GM23338 (cell line): Measurements from ENCODE around the gene KCNQ5. TPM values are rescaled to one million over a fixed set of nuclear protein-coding genes. Genes with fewer than 3 reads are reported as not detected.

Experiments
- ATAC-seq: fragments of 200-7000 bp; cut with Tn5 transposase; 3 replicates; pipeline ENCODE4 v1.9.1; 2020
- DNase-seq: peaks from one replicate; pipeline ENCODE4 v3.0.0-alpha.2; 2015; ENCODE audit warnings: low spot score
- H2AFZ ChIP-seq: fragments of 200-600 bp; sonication (generic); 2 replicates; pipeline ENCODE4 v1.8.0; 2016; ENCODE audit warnings: antibody characterized with exemption, mild to moderate bottlenecking, moderate library complexity
- H3F3A ChIP-seq: fragments of 200-600 bp; sonication (generic); replicated peaks from 2 replicates; pipeline ENCODE4 v1.8.0; 2017; ENCODE audit warnings: antibody characterized with exemption, mixed run types, low read depth
- H3K27ac ChIP-seq: fragments of 200-600 bp; sonication (generic); 2 replicates; pipeline ENCODE4 v1.6.1; 2016; ENCODE audit warnings: low read depth
- H3K27me3 ChIP-seq: fragments of 200-600 bp; sonication (generic); 2 replicates; pipeline ENCODE4 v1.8.0; 2016; ENCODE audit warnings: mild to moderate bottlenecking, mixed run types, moderate library complexity; ENCODE audit not compliant: insufficient read depth
- H3K36me3 ChIP-seq: fragments of 200-600 bp; sonication (generic); 2 replicates; pipeline ENCODE4 v1.8.0; 2016; ENCODE audit warnings: mild to moderate bottlenecking; ENCODE audit not compliant: insufficient read depth
- H3K4me1 ChIP-seq: fragments of 200-600 bp; sonication (generic); 2 replicates; pipeline ENCODE4 v1.8.0; 2016; ENCODE audit warnings: mild to moderate bottlenecking, moderate library complexity; ENCODE audit not compliant: insufficient read depth
- H3K4me2 ChIP-seq: fragments of 200-600 bp; sonication (generic); 2 replicates; pipeline ENCODE4 v1.7.1; 2017; ENCODE audit warnings: mixed run types
- H3K4me3 ChIP-seq: fragments of 200-600 bp; sonication (generic); 2 replicates; pipeline ENCODE4 v1.6.1; 2016; ENCODE audit warnings: mixed run types
- H3K79me2 ChIP-seq: fragments of 200-600 bp; sonication (generic); replicated peaks from 2 replicates; pipeline ENCODE4 v1.8.0; 2017; ENCODE audit warnings: mild to moderate bottlenecking; ENCODE audit not compliant: insufficient read depth
- H3K9me2 ChIP-seq: fragments of 200-600 bp; sonication (generic); 2 replicates; pipeline ENCODE4 v1.8.0; 2017; ENCODE audit not compliant: insufficient read depth
- H4K20me1 ChIP-seq: fragments of 200-600 bp; sonication (generic); replicated peaks from 2 replicates; pipeline ENCODE4 v1.8.0; 2017; ENCODE audit warnings: mild to moderate bottlenecking; ENCODE audit not compliant: insufficient read depth
- H3K27ac Mint-ChIP-seq: 2 replicates; pipeline ENCODE4 v1.8.0; 2020; ENCODE audit warnings: inconsistent platforms, mild to moderate bottlenecking, moderate library complexity, mixed read lengths
- H3K27me3 Mint-ChIP-seq: 3 replicates; pipeline ENCODE4 v1.8.0; 2022; ENCODE audit warnings: low read depth, mild to moderate bottlenecking, moderate library complexity, mixed read lengths, inconsistent platforms; ENCODE audit not compliant: insufficient read depth, poor library complexity
- H3K36me3 Mint-ChIP-seq: 3 replicates; pipeline ENCODE4 v1.8.0; 2021; ENCODE audit warnings: low read depth, mild to moderate bottlenecking, inconsistent platforms, moderate library complexity, mixed read lengths
- H3K4me1 Mint-ChIP-seq: 3 replicates; pipeline ENCODE4 v1.8.0; 2020; ENCODE audit warnings: mild to moderate bottlenecking, inconsistent platforms, mixed read lengths
- H3K4me3 Mint-ChIP-seq: 3 replicates; pipeline ENCODE4 v1.8.0; 2021; ENCODE audit warnings: moderate library complexity, mild to moderate bottlenecking, inconsistent platforms, mixed read lengths
- H3K9me3 Mint-ChIP-seq: 3 replicates; pipeline ENCODE4 v1.8.0; 2020; ENCODE audit warnings: moderate library complexity, mild to moderate bottlenecking, inconsistent platforms, mixed read lengths
- EZH2 ChIP-seq: fragments of 200-600 bp; sonication (generic); IDR thresholded peaks from one replicate; pipeline ENCODE4 v1.8.0; 2017; ENCODE audit warnings: antibody characterized with exemption, mild to moderate bottlenecking, low read depth; ENCODE audit not compliant: unreplicated experiment
- EZH2phosphoT487 ChIP-seq: fragments of 200-600 bp; sonication (generic); IDR thresholded peaks from one replicate; pipeline ENCODE4 v1.8.1; 2018; ENCODE audit warnings: antibody characterized with exemption; ENCODE audit not compliant: unreplicated experiment
- JUNB ChIP-seq: IDR thresholded peaks from one replicate; pipeline ENCODE4 v1.6.1; 2016; ENCODE audit warnings: antibody characterized with exemption; ENCODE audit not compliant: unreplicated experiment
- NANOG ChIP-seq: IDR thresholded peaks from 2 replicates; pipeline ENCODE4 v1.6.1; 2016; ENCODE audit warnings: antibody characterized with exemption, borderline replicate concordance
- POLR2AphosphoS5 ChIP-seq: IDR thresholded peaks from 2 replicates; pipeline ENCODE4 v1.6.1; 2016; ENCODE audit warnings: antibody characterized with exemption, low read depth
- STAT1 ChIP-seq: IDR thresholded peaks from one replicate; pipeline ENCODE4 v1.6.1; 2016; ENCODE audit warnings: antibody characterized with exemption; ENCODE audit not compliant: unreplicated experiment
- ZNF114 ChIP-seq: fragments of 250-450 bp; sonication (Bioruptor Pico); IDR thresholded peaks from 2 replicates; pipeline ENCODE4 v1.5.0; 2020; ENCODE audit warnings: mild to moderate bottlenecking, moderate library complexity
- polyA plus RNA-seq: library from polyadenylated mRNA; unstranded; fragments of >200 nt; fragmentation: Nextera tagmentation; extraction: Ambion mirVana; gene quantifications from 2 replicates; pipeline ENCODE4 v1.2.1, GENCODE V29; 2016
- total RNA-seq: library from RNA; depleted of rRNA; stranded (reverse); fragments of >200 nt; shearing (Covaris generic); gene quantifications from 2 replicates; pipeline ENCODE4 v1.2.3, GENCODE V29; 2014
- TF ChIP-seq, protein P1 (sequence below): IDR thresholded peaks from one replicate; pipeline ENCODE4 v1.6.1; 2018; ENCODE audit warnings: antibody characterized with exemption; ENCODE audit not compliant: unreplicated experiment
- TF ChIP-seq, protein P2 (sequence below): fragments of 250-450 bp; sonication (Bioruptor Pico); IDR thresholded peaks from 2 replicates; pipeline ENCODE4 v1.5.0; 2020; ENCODE audit warnings: mild to moderate bottlenecking, moderate library complexity

Gene KCNQ5
- total and polyA plus RNA-seq, 2 experiments from 2014 or later = 0.68 to 0.87 TPM

DNA sequence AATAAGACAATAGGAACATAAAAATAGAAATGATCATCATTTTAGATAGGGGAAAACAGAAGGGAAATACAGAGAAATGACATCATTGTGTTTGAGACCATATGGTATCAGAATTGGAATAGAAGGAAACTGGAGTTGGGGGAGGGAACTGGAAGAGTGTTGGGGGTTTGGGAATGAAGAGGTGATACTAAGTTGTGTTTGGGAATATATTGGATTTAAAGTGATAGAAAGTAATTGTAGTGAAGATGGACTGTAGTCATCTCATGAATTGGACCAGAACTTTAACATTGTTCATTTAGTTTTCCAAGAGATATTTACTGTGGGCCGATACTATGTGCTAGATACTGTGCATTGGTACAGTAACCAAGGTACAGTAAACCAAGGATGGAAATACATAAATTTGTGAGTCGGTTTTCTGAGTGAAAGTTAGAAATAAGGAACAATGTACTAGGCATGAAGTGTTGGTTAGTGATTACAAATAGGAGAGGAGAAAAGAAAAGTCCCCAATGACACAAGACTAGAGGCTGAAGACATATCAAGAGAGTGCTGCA is 32.3 kb downstream of the KCNQ5 start:
- no peaks in the 10 kb centered on the region for H3F3A ChIP-seq
- H3K27me3 Mint-ChIP-seq = no peaks in the 10 kb centered on the region
- H3K4me3 Mint-ChIP-seq = no peak overlapping the region
- no peaks in the 10 kb centered on the region for H3K9me3 Mint-ChIP-seq
- no peak overlapping the region for H3K4me2 ChIP-seq
- no peaks in the 10 kb centered on the region for H3K9me2 ChIP-seq
- no peak overlapping the region for H3K4me3 ChIP-seq
- H3K36me3 Mint-ChIP-seq = no peaks in the 10 kb centered on the region
- H4K20me1 ChIP-seq = no peaks in the 10 kb centered on the region
- H2AFZ ChIP-seq = no peak overlapping the region
- no peak overlapping the region for H3K27ac Mint-ChIP-seq
- H3K79me2 ChIP-seq = no peaks in the 10 kb centered on the region
- H3K36me3 ChIP-seq = no peaks in the 10 kb centered on the region
- ATAC-seq = no peak
- no peak for DNase-seq
- H3K4me1 ChIP-seq = peaks cover 7% of the 10 kb centered on the region; the same call in 1 of the 2 replicates
- peaks cover 20% of the 10 kb centered on the region; the same call in 2 of the 3 replicates for H3K4me1 Mint-ChIP-seq
- no peaks in the 10 kb centered on the region for H3K27me3 ChIP-seq
- no peak overlapping the region for H3K27ac ChIP-seq
- no peak for TF ChIP-seq STAT1

DNA sequence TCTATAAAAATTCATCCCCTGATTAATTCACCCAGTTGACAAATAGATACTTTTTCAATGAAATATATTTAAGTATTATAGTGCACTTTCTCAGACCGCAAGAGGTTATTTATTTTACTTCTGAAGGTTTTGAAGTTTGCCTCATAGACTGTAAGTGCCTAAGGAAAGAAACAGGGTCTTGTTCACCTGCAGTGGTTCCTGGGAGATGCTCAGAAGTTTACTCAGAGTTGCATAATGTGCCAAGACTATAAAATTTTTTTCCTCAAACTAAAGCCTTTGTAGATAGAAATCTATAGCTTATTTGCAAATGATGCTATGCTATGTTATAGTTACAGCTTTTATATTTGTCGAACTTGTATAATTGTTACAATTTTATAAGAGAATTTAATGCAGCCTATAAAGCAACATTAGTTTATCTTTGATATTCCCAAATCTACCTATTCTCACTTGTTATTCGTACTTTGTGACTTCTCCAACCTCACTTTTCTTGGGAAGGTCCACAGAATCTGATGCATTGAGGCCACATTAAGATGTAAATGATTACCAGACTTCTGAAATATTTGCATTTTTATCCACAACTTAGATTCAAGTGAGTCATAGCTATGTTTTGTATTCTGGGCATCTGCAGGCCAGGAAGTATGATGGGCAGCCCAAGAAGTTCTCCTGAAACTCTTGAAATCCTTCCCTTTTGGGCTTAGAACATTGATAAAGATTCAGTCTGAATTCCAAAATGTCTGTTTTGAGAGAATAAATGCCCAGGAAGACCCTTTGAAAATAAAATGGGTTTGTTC is 35.7 kb downstream of the KCNQ5 start:
- Histone ChIP-seq H3F3A (no peaks in the 10 kb centered on the region), H3K4me2 (no peak overlapping the region), H3K27ac (no peak overlapping the region), H3K79me2 (no peaks in the 10 kb centered on the region), H3K9me2 (no peaks in the 10 kb centered on the region), H4K20me1 (no peaks in the 10 kb centered on the region), H3K36me3 (no peaks in the 10 kb centered on the region), H2AFZ (no peak overlapping the region), H3K27me3 (no peaks in the 10 kb centered on the region), H3K4me1 (no peaks in the 10 kb centered on the region), H3K4me3 (no peak overlapping the region)
- DNase-seq = no peak
- no peak for ATAC-seq
- Mint-ChIP-seq H3K4me3 (no peak overlapping the region), H3K4me1 (peaks cover 4% of the 10 kb centered on the region; the same call in 2 of the 3 replicates), H3K27me3 (no peaks in the 10 kb centered on the region), H3K36me3 (no peaks in the 10 kb centered on the region), H3K9me3 (no peaks in the 10 kb centered on the region), H3K27ac (no peak overlapping the region)
- TF ChIP-seq ZNF114 (CRISPR knock-in tag) = no peak
- TF ChIP-seq POLR2AphosphoS5 = no peak
- no peak for TF ChIP-seq STAT1
- TF ChIP-seq EZH2 = no peak
- TF ChIP-seq EZH2phosphoT487 = no peak
- TF ChIP-seq JUNB = no peak
- TF ChIP-seq, protein P1, sequence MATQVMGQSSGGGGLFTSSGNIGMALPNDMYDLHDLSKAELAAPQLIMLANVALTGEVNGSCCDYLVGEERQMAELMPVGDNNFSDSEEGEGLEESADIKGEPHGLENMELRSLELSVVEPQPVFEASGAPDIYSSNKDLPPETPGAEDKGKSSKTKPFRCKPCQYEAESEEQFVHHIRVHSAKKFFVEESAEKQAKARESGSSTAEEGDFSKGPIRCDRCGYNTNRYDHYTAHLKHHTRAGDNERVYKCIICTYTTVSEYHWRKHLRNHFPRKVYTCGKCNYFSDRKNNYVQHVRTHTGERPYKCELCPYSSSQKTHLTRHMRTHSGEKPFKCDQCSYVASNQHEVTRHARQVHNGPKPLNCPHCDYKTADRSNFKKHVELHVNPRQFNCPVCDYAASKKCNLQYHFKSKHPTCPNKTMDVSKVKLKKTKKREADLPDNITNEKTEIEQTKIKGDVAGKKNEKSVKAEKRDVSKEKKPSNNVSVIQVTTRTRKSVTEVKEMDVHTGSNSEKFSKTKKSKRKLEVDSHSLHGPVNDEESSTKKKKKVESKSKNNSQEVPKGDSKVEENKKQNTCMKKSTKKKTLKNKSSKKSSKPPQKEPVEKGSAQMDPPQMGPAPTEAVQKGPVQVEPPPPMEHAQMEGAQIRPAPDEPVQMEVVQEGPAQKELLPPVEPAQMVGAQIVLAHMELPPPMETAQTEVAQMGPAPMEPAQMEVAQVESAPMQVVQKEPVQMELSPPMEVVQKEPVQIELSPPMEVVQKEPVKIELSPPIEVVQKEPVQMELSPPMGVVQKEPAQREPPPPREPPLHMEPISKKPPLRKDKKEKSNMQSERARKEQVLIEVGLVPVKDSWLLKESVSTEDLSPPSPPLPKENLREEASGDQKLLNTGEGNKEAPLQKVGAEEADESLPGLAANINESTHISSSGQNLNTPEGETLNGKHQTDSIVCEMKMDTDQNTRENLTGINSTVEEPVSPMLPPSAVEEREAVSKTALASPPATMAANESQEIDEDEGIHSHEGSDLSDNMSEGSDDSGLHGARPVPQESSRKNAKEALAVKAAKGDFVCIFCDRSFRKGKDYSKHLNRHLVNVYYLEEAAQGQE = no peak
- TF ChIP-seq NANOG = no peak
- TF ChIP-seq, protein P2, sequence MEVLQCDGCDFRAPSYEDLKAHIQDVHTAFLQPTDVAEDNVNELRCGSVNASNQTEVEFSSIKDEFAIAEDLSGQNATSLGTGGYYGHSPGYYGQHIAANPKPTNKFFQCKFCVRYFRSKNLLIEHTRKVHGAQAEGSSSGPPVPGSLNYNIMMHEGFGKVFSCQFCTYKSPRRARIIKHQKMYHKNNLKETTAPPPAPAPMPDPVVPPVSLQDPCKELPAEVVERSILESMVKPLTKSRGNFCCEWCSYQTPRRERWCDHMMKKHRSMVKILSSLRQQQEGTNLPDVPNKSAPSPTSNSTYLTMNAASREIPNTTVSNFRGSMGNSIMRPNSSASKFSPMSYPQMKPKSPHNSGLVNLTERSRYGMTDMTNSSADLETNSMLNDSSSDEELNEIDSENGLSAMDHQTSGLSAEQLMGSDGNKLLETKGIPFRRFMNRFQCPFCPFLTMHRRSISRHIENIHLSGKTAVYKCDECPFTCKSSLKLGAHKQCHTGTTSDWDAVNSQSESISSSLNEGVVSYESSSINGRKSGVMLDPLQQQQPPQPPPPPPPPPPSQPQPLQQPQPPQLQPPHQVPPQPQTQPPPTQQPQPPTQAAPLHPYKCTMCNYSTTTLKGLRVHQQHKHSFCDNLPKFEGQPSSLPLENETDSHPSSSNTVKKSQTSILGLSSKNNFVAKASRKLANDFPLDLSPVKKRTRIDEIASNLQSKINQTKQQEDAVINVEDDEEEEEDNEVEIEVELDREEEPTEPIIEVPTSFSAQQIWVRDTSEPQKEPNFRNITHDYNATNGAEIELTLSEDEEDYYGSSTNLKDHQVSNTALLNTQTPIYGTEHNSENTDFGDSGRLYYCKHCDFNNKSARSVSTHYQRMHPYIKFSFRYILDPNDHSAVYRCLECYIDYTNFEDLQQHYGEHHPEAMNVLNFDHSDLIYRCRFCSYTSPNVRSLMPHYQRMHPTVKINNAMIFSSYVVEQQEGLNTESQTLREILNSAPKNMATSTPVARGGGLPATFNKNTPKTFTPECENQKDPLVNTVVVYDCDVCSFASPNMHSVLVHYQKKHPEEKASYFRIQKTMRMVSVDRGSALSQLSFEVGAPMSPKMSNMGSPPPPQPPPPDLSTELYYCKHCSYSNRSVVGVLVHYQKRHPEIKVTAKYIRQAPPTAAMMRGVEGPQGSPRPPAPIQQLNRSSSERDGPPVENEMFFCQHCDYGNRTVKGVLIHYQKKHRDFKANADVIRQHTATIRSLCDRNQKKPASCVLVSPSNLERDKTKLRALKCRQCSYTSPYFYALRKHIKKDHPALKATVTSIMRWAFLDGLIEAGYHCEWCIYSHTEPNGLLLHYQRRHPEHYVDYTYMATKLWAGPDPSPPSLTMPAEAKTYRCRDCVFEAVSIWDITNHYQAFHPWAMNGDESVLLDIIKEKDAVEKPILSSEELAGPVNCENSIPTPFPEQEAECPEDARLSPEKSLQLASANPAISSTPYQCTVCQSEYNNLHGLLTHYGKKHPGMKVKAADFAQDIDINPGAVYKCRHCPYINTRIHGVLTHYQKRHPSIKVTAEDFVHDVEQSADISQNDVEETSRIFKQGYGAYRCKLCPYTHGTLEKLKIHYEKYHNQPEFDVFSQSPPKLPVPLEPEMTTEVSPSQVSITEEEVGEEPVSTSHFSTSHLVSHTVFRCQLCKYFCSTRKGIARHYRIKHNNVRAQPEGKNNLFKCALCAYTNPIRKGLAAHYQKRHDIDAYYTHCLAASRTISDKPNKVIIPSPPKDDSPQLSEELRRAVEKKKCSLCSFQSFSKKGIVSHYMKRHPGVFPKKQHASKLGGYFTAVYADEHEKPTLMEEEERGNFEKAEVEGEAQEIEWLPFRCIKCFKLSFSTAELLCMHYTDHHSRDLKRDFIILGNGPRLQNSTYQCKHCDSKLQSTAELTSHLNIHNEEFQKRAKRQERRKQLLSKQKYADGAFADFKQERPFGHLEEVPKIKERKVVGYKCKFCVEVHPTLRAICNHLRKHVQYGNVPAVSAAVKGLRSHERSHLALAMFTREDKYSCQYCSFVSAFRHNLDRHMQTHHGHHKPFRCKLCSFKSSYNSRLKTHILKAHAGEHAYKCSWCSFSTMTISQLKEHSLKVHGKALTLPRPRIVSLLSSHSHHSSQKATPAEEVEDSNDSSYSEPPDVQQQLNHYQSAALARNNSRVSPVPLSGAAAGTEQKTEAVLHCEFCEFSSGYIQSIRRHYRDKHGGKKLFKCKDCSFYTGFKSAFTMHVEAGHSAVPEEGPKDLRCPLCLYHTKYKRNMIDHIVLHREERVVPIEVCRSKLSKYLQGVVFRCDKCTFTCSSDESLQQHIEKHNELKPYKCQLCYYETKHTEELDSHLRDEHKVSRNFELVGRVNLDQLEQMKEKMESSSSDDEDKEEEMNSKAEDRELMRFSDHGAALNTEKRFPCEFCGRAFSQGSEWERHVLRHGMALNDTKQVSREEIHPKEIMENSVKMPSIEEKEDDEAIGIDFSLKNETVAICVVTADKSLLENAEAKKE (CRISPR knock-in tag) = no peak
